Stimulated activated CD4-positive, alpha-beta T cell treated with anti-CD3 and anti-CD28 coated beads, Interleukin-4, amount 100 ng/mL, for 1 hour (primary cell): ENCODE data around the gene GRK1.

Experiments used
- DNase-seq: peaks from one replicate; pipeline ENCODE4 v3.0.0-alpha.2; 2020

Gene GRK1

GRCh38 chr13:113633485-113633873 is 33.5 kb upstream of the GRK1 start:
- DNase-seq, result no peak

GRCh38 chr13:113634279-113635047 is 32.6 kb upstream of the GRK1 start:
- DNase-seq, result no peak

- DNase-seq, result no peak
Measured at GRCh38 chr13:113635048-113635420, 32.0 kb upstream of the GRK1 start.

- DNase-seq, result no peak
Measured at GRCh38 chr13:113635709-113636108, 31.3 kb upstream of the GRK1 start.

- DNase-seq, result no peak
Measured at GRCh38 chr13:113636266-113636963, 30.6 kb upstream of the GRK1 start.

- no peak for DNase-seq
Measured at GRCh38 chr13:113637262-113638160, 29.5 kb upstream of the GRK1 start.

GRCh38 chr13:113638173-113638746 is 28.8 kb upstream of the GRK1 start:
- DNase-seq, result no peak

- no peak for DNase-seq
Measured at GRCh38 chr13:113638806-113639205, 28.2 kb upstream of the GRK1 start.

GRCh38 chr13:113639616-113640262 is 27.3 kb upstream of the GRK1 start:
- DNase-seq, result no peak

- no peak for DNase-seq
Measured at GRCh38 chr13:113641426-113641825, 25.6 kb upstream of the GRK1 start.

GRCh38 chr13:113642563-113642962 is 24.5 kb upstream of the GRK1 start:
- no peak for DNase-seq

- no peak for DNase-seq
Measured at GRCh38 chr13:113643593-113643992, 23.4 kb upstream of the GRK1 start.

GRCh38 chr13:113644800-113645199 is 22.2 kb upstream of the GRK1 start:
- DNase-seq, result no peak

- DNase-seq, result no peak
Measured at GRCh38 chr13:113645329-113645728, 21.7 kb upstream of the GRK1 start.

- DNase-seq, result no peak
Measured at GRCh38 chr13:113646376-113646775, 20.6 kb upstream of the GRK1 start.

GRCh38 chr13:113646921-113647340 is 20.1 kb upstream of the GRK1 start:
- no peak for DNase-seq

- no peak for DNase-seq
Measured at GRCh38 chr13:113647351-113648215, 19.4 kb upstream of the GRK1 start.

- DNase-seq, result no peak
Measured at GRCh38 chr13:113648216-113648610, 18.8 kb upstream of the GRK1 start.

- DNase-seq, result no peak
Measured at GRCh38 chr13:113649212-113649611, 17.8 kb upstream of the GRK1 start.

- DNase-seq, result no peak
Measured at GRCh38 chr13:113650275-113650674, 16.7 kb upstream of the GRK1 start.

GRCh38 chr13:113650731-113651148 is 16.3 kb upstream of the GRK1 start:
- DNase-seq, result no peak
